Activated CD4-positive, CD25-positive, alpha-beta regulatory T cell treated with anti-CD3 and anti-CD28 coated beads, Interleukin-2, amount 50 U/mL, for 16 hours (primary cell): ENCODE data around the gene PARD3B.

ENCODE experiments used
- DNase-seq: peaks from one replicate; pipeline ENCODE4 v3.0.0-alpha.2; 2020; ENCODE audit warnings: low read depth, low spot score

Gene PARD3B

GRCh38 chr2:204655626-204656025, 110.4 kb downstream of the PARD3B start:
- DNase-seq: no peak

GRCh38 chr2:204657024-204657423, 111.7 kb downstream of the PARD3B start:
- DNase-seq: no peak

GRCh38 chr2:204662956-204663355, 117.7 kb downstream of the PARD3B start:
- DNase-seq: no peak

GRCh38 chr2:204663816-204664425, 118.6 kb downstream of the PARD3B start:
- no peak for DNase-seq

GRCh38 chr2:204664708-204665121, 119.4 kb downstream of the PARD3B start:
- no peak for DNase-seq

GRCh38 chr2:204665207-204665606, 119.9 kb downstream of the PARD3B start:
- no peak for DNase-seq

- no peak for DNase-seq
Observed at GRCh38 chr2:204665771-204666170, 120.5 kb downstream of the PARD3B start.

- no peak for DNase-seq
Observed at GRCh38 chr2:204667990-204668389, 122.7 kb downstream of the PARD3B start.

GRCh38 chr2:204669382-204669781, 124.1 kb downstream of the PARD3B start:
- DNase-seq: no peak

GRCh38 chr2:204670124-204670523, 124.8 kb downstream of the PARD3B start:
- DNase-seq: no peak

GRCh38 chr2:204670756-204671155, 125.5 kb downstream of the PARD3B start:
- DNase-seq: no peak

GRCh38 chr2:204672772-204673171, 127.5 kb downstream of the PARD3B start:
- DNase-seq: no peak

GRCh38 chr2:204673877-204674276, 128.6 kb downstream of the PARD3B start:
- DNase-seq: no peak

GRCh38 chr2:204678031-204678430, 132.8 kb downstream of the PARD3B start:
- DNase-seq: no peak

GRCh38 chr2:204680576-204680975, 135.3 kb downstream of the PARD3B start:
- no peak for DNase-seq

- no peak for DNase-seq
Observed at GRCh38 chr2:204681412-204681811, 136.1 kb downstream of the PARD3B start.

- DNase-seq: no peak
Observed at GRCh38 chr2:204683384-204683783, 138.1 kb downstream of the PARD3B start.

- DNase-seq: no peak
Observed at GRCh38 chr2:204686406-204686805, 141.1 kb downstream of the PARD3B start.

- DNase-seq: no peak
Observed at GRCh38 chr2:204687776-204688175, 142.5 kb downstream of the PARD3B start.

GRCh38 chr2:204691911-204692510, 146.7 kb downstream of the PARD3B start:
- no peak for DNase-seq

- no peak for DNase-seq
Observed at GRCh38 chr2:204692790-204693189, 147.5 kb downstream of the PARD3B start.

- no peak for DNase-seq
Observed at GRCh38 chr2:204693262-204693661, 148.0 kb downstream of the PARD3B start.

GRCh38 chr2:204695506-204695905, 150.2 kb downstream of the PARD3B start:
- no peak for DNase-seq

- DNase-seq: no peak
Observed at GRCh38 chr2:204696124-204696523, 150.8 kb downstream of the PARD3B start.
